CD4-positive, alpha-beta T cell (primary cell): Measurements from ENCODE around the gene ATP8A2. TPM values are rescaled to one million over a fixed set of nuclear protein-coding genes. Genes with fewer than 3 reads are reported as not detected.

Experiments used
- ATAC-seq: fragments of 200-7000 bp; cut with Tn5 transposase; one replicate; pipeline ENCODE4 v1.10.0; 2022; ENCODE audit warnings: mild to moderate bottlenecking; ENCODE audit not compliant: poor library complexity
- CTCF ChIA-PET: fragments of 350-600 bp; sonication (Branson Sonifier 250); formaldehyde crosslinking; loops from one replicate; lab custom pipeline; 2021; ENCODE audit warnings: antibody characterized with exemption, inconsistent platforms; lab: Charles Lee
- POLR2A ChIA-PET: fragments of 350-600 bp; sonication (Branson Sonifier 250); formaldehyde crosslinking; loops from one replicate; lab custom pipeline; 2021; ENCODE audit warnings: antibody characterized with exemption, inconsistent platforms; lab: Charles Lee
- DNase-seq, 14 experiments: peaks; one replicate each; pipeline ENCODE4 v3.0.0-alpha.2; 2013 to 2020; ENCODE audit warnings: mixed read lengths in 2 of 14
- H3K27ac ChIP-seq, 2 donors: one replicate each; pipeline versions ENCODE4 v1.5.1 to v1.7.0; 2013; ENCODE audit warnings: low read length in 2 of 2, low read depth in 1 of 2, mild to moderate bottlenecking in 1 of 2
- H3K27me3 ChIP-seq, 2 experiments: 1 replicate in 1 of 2; 2 replicates in 1 of 2; pipeline versions ENCODE4 v1.6.1 to v1.7.0; 2013; ENCODE audit warnings: low read length in 2 of 2, control low read depth in 1 of 2, mild to moderate bottlenecking in 1 of 2, moderate library complexity in 1 of 2; ENCODE audit not compliant: insufficient read depth in 2 of 2, control insufficient read depth in 1 of 2
- H3K36me3 ChIP-seq: one replicate; pipeline ENCODE4 v1.6.1; 2013; ENCODE audit warnings: low read length, control low read depth; ENCODE audit not compliant: insufficient read depth
- H3K4me1 ChIP-seq: one replicate; pipeline ENCODE4 v1.6.1; 2013; ENCODE audit warnings: low read length, control low read depth; ENCODE audit not compliant: insufficient read depth
- H3K4me3 ChIP-seq: one replicate; pipeline ENCODE4 v1.5.1; 2013; ENCODE audit warnings: mild to moderate bottlenecking, low read length, moderate library complexity
- H3K9me3 ChIP-seq, 2 experiments: 1 replicate in 1 of 2; 2 replicates in 1 of 2; pipeline versions ENCODE4 v1.6.1 to v1.7.0; 2013; ENCODE audit warnings: low read length in 2 of 2, mild to moderate bottlenecking in 2 of 2, control low read depth in 1 of 2, moderate library complexity in 1 of 2; ENCODE audit not compliant: control insufficient read depth in 1 of 2, insufficient read depth in 1 of 2
- H3K27ac Mint-ChIP-seq: one replicate; pipeline ENCODE4 v1.8.0; 2020; ENCODE audit warnings: mixed read lengths
- H3K27me3 Mint-ChIP-seq: one replicate; pipeline ENCODE4 v1.8.0; 2021; ENCODE audit warnings: mixed read lengths
- H3K36me3 Mint-ChIP-seq: one replicate; pipeline ENCODE4 v1.8.0; 2021; ENCODE audit warnings: low read depth, mixed read lengths
- H3K4me1 Mint-ChIP-seq: one replicate; pipeline ENCODE4 v1.8.0; 2021; ENCODE audit warnings: low read depth, mixed read lengths
- H3K4me3 Mint-ChIP-seq: one replicate; pipeline ENCODE4 v1.8.0; 2020; ENCODE audit warnings: mild to moderate bottlenecking, mixed read lengths
- H3K9me3 Mint-ChIP-seq: one replicate; pipeline ENCODE4 v1.8.0; 2020; ENCODE audit warnings: mixed read lengths
- intact Hi-C, 2 experiments: fragments of 100-400 bp; cut with DNase I in 1 of 2; cut with micrococcal nuclease in 1 of 2; formaldehyde crosslinking; loops; one replicate each; pipeline versions ENCODE4 v1.15.1 to v1.9.0; 2023 to 2025; cut with DNase I, micrococcal nuclease
- total RNA-seq, 174 experiments: library from RNA in 2 of 174; stranded (reverse) in 2 of 174; gene quantifications; one replicate each; pipeline ENCODE4 v1.2.3 and lab custom pipeline; 2021 to 2026
- TF ChIP-seq, protein P1 (sequence below): fragments of 200-600 bp; IDR thresholded peaks from one replicate; pipeline ENCODE4 v1.8.0; 2022; ENCODE audit warnings: antibody characterized with exemption, mild to moderate bottlenecking

The ATP8A2 gene
- total RNA-seq, 2 experiments from 2014 or later, result 0.22 to 0.36 TPM

- Mint-ChIP-seq H3K27me3 (peaks cover 28% of the 10 kb centered on the region), H3K9me3 (no peaks in the 10 kb centered on the region), H3K27ac (no peak overlapping the region), H3K4me1 (no peaks in the 10 kb centered on the region), H3K36me3 (no peaks in the 10 kb centered on the region), H3K4me3 (no peak overlapping the region)
- no peaks in the 10 kb centered on the region for H3K4me1 ChIP-seq
- intact Hi-C loops, result no loop called here
- H3K36me3 ChIP-seq, result no peaks in the 10 kb centered on the region
- no peak for ATAC-seq
- CTCF ChIA-PET, result no interaction called here
- POLR2A ChIA-PET, result no interaction called here
- no peak overlapping the region for H3K27ac ChIP-seq
- no peaks in the 10 kb centered on the region for H3K9me3 ChIP-seq
- no peak for DNase-seq
- H3K27me3 ChIP-seq, result peaks cover 0 to 12% of the 10 kb centered on the region in 2 experiments
- H3K4me3 ChIP-seq, result no peak overlapping the region
- TF ChIP-seq, protein P1, sequence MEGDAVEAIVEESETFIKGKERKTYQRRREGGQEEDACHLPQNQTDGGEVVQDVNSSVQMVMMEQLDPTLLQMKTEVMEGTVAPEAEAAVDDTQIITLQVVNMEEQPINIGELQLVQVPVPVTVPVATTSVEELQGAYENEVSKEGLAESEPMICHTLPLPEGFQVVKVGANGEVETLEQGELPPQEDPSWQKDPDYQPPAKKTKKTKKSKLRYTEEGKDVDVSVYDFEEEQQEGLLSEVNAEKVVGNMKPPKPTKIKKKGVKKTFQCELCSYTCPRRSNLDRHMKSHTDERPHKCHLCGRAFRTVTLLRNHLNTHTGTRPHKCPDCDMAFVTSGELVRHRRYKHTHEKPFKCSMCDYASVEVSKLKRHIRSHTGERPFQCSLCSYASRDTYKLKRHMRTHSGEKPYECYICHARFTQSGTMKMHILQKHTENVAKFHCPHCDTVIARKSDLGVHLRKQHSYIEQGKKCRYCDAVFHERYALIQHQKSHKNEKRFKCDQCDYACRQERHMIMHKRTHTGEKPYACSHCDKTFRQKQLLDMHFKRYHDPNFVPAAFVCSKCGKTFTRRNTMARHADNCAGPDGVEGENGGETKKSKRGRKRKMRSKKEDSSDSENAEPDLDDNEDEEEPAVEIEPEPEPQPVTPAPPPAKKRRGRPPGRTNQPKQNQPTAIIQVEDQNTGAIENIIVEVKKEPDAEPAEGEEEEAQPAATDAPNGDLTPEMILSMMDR, result no peak
Measured at GRCh38 chr13:25490236-25490635, 118.5 kb downstream of the ATP8A2 start.

DNA sequence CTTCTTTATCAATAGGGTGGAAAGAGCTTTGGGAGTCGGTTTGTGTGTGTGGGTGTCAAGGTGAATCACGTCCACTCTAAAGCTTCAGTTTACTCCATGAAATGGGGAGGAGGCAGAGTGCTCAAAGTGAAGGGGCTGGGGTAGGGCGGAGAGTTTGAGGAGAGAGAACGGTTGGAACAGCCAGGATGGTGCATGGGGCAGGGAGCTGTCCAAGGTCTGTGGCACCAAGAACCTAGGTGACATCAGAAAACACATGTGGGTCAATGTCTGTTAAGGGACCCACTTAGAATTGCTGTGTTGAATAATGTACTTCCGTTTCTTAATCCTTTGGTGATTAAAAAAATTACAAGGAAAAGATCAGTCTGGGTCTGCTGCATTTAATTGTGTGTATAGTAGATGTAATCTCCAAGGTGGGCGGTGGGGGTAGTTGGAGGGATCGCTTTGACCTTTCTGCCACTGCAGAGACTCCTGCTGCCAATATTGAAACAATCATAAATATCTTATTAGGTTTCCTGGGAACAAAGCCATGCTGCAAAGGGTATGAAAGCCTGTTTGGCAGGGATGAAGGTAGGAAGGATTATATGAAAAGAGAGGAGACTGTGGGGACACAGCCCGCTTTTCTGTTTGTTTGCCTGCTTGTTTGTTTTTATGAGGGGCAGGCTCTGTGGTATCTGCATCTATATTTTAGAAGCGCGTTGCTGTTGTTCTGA, 122.3 kb downstream of the ATP8A2 start:
- Histone ChIP-seq H3K9me3 (no peaks in the 10 kb centered on the region), H3K4me1 (no peaks in the 10 kb centered on the region), H3K4me3 (no peak overlapping the region), H3K27ac (no peak overlapping the region), H3K27me3 (peaks cover 0 to 12% of the 10 kb centered on the region in 2 experiments), H3K36me3 (no peaks in the 10 kb centered on the region)
- Mint-ChIP-seq H3K9me3 (no peaks in the 10 kb centered on the region), H3K36me3 (no peaks in the 10 kb centered on the region), H3K27me3 (peaks cover 33% of the 10 kb centered on the region), H3K4me1 (no peaks in the 10 kb centered on the region), H3K4me3 (no peak overlapping the region), H3K27ac (no peak overlapping the region)
- ATAC-seq (no peak), DNase-seq (no peak)
- POLR2A ChIA-PET, result no interaction called here
- CTCF ChIA-PET, result no interaction called here
- intact Hi-C loops, result no loop called here
- TF ChIP-seq, protein P1, result no peak

DNA sequence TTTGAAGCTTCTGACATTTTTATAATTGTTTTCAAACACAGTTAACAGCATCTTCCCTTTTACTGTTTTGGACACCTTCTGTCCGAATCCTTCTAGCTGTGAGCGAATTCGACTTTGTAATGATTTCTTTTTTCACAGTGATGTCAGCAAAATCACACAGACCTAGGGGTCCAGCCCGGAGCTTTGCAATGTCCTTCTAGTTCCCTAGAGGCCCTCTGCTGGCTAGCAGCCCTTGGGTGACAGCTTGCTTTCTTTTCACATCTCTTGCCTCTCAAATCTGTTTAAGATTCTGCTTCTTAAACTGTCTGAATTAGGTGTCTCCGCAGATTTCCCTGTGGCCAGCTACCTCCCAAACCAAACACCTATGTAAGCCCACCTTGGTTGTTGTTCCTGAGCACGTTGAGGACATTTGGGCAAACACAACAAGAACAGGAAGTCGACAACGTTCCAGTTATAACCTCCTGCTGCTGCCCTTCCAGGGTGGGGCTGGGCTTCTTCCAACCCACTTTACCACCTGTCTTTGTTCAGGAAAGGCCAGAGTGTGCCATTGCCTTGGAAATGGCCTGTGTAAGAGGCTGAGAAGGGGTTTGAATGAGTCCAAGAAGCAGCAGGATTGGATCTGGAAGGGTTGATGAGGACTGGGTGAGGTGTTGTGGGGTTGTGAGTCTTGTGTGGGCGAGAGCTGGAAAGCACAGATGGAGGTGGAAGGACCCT, 123.1 kb downstream of the ATP8A2 start:
- no peaks in the 10 kb centered on the region for H3K36me3 Mint-ChIP-seq
- peaks cover 30% of the 10 kb centered on the region for H3K27me3 Mint-ChIP-seq
- intact Hi-C loops, result no loop called here
- H3K4me1 ChIP-seq, result no peaks in the 10 kb centered on the region
- TF ChIP-seq, protein P1, result no peak
- ChIA-PET POLR2A (no interaction called here), CTCF (no interaction called here)
- H3K27ac ChIP-seq, result no peak overlapping the region
- H3K4me1 Mint-ChIP-seq, result no peaks in the 10 kb centered on the region
- H3K36me3 ChIP-seq, result no peaks in the 10 kb centered on the region
- H3K27ac Mint-ChIP-seq, result no peak overlapping the region
- no peaks in the 10 kb centered on the region for H3K9me3 Mint-ChIP-seq
- no peak overlapping the region for H3K4me3 ChIP-seq
- DNase-seq (no peak), ATAC-seq (no peak)
- peaks cover 0 to 10% of the 10 kb centered on the region in 2 experiments for H3K27me3 ChIP-seq
- no peaks in the 10 kb centered on the region for H3K9me3 ChIP-seq
- H3K4me3 Mint-ChIP-seq, result no peak overlapping the region
